Measurements from ENCODE around the gene ADH4. TPM values are rescaled to one million over a fixed set of nuclear protein-coding genes. Genes with fewer than 3 reads are reported as not detected.

Gene ADH4
- total RNA-seq, 1 donor from 2014 or later = 0.27 TPM

- Histone ChIP-seq H3K9me3 (no peaks in the 10 kb centered on the region), H3K27ac (no peak overlapping the region), H3K4me3 (no peak overlapping the region), H3K27me3 (ENCODE audit: low read depth) (no peaks in the 10 kb centered on the region), H3K4me1 (no peaks in the 10 kb centered on the region), H3K36me3 (no peaks in the 10 kb centered on the region)
- intact Hi-C loops (cut with DNase I) = no loop called here
- no peak for DNase-seq
- TF ChIP-seq CTCF (IDR thresholded peaks at IDR 0.05) = no peak
- ATAC-seq = no peak
Measured at GRCh38 chr4:99135541-99136162, 8.4 kb downstream of the ADH4 start.

- intact Hi-C loops (cut with DNase I) = no loop called here
- ATAC-seq (no peak), DNase-seq (no peak)
- TF ChIP-seq CTCF (IDR thresholded peaks at IDR 0.05) = no peak
- no peaks in the 10 kb centered on the region for H3K9me3 ChIP-seq
- no peaks in the 10 kb centered on the region for H3K36me3 ChIP-seq
- no peaks in the 10 kb centered on the region for H3K4me1 ChIP-seq
- H3K27me3 ChIP-seq (ENCODE audit: low read depth) = no peaks in the 10 kb centered on the region
- no peak overlapping the region for H3K27ac ChIP-seq
- H3K4me3 ChIP-seq = no peak overlapping the region
Measured at GRCh38 chr4:99134586-99134985, 9.5 kb downstream of the ADH4 start.

GRCh38 chr4:99131378-99131777 is 12.7 kb downstream of the ADH4 start:
- Histone ChIP-seq H3K4me3 (no peak overlapping the region), H3K27me3 (ENCODE audit: low read depth) (no peaks in the 10 kb centered on the region), H3K27ac (no peak overlapping the region), H3K36me3 (no peaks in the 10 kb centered on the region), H3K9me3 (no peaks in the 10 kb centered on the region), H3K4me1 (no peaks in the 10 kb centered on the region)
- no peak for DNase-seq
- TF ChIP-seq CTCF (IDR thresholded peaks at IDR 0.05) = no peak
- no peak for ATAC-seq
- intact Hi-C loops (cut with DNase I) = no loop called here

GRCh38 chr4:99126376-99126775 is 17.7 kb downstream of the ADH4 start:
- DNase-seq = no peak
- ATAC-seq = no peak
- Histone ChIP-seq H3K27me3 (ENCODE audit: low read depth) (no peaks in the 10 kb centered on the region), H3K4me3 (no peak overlapping the region), H3K36me3 (no peaks in the 10 kb centered on the region), H3K9me3 (no peaks in the 10 kb centered on the region), H3K4me1 (no peaks in the 10 kb centered on the region), H3K27ac (no peak overlapping the region)
- TF ChIP-seq CTCF (IDR thresholded peaks at IDR 0.05) = no peak
- intact Hi-C loops (cut with DNase I) = loop anchor here (10.0 kb wide), 1 partner anchor 278 kb away; no protein-coding TSS in a partner anchor

- Histone ChIP-seq H3K36me3 (no peaks in the 10 kb centered on the region), H3K9me3 (no peaks in the 10 kb centered on the region), H3K27ac (no peak overlapping the region), H3K4me3 (no peak overlapping the region), H3K27me3 (ENCODE audit: low read depth) (no peaks in the 10 kb centered on the region), H3K4me1 (no peaks in the 10 kb centered on the region)
- ATAC-seq (no peak), DNase-seq (no peak)
- intact Hi-C loops (cut with DNase I) = loop anchor here (10.0 kb wide), 1 partner anchor 284 kb away; no protein-coding TSS in a partner anchor
- TF ChIP-seq CTCF (IDR thresholded peaks at IDR 0.05) = no peak
Measured at GRCh38 chr4:99121008-99121407, 23.1 kb downstream of the ADH4 start.

Data from lower lobe of right lung (tissue), 2 donors.